IMR-90 (cell line): ENCODE data around the gene LAMA5. TPM values are rescaled to one million over a fixed set of nuclear protein-coding genes. Genes with fewer than 3 reads are reported as not detected.

Experiments
- ATAC-seq: fragments of 200-7000 bp; cut with Tn5 transposase; 2 replicates; pipeline ENCODE4 v1.9.1; 2020; ENCODE audit warnings: low read depth, mild to moderate bottlenecking, moderate library complexity
- BruUV-seq: library from RNA; stranded (reverse); fragments of 400-500 nt; replicated peaks from 2 replicates; lab custom pipeline; 2021; lab: Mats Ljungman, UMichigan
- CTCF ChIA-PET: fragments of 300-600 bp; formaldehyde crosslinking; extraction: SDS; loops from one replicate; lab custom pipeline; 2021; ENCODE audit warnings: antibody characterized with exemption; lab: Yijun Ruan, JAX
- POLR2A ChIA-PET: fragments of 300-600 bp; sonication (Branson Sonifier 250); formaldehyde crosslinking; loops from one replicate; lab custom pipeline; 2022; ENCODE audit warnings: antibody characterized with exemption; ENCODE audit not compliant: unreplicated experiment; lab: Charles Lee
- DNase-seq: peaks from one replicate; pipeline ENCODE4 v3.0.0; 2013
- H2AFZ ChIP-seq: replicated peaks from 2 replicates; pipeline ENCODE3; 2013; ENCODE audit warnings: low read length, mild to moderate bottlenecking; ENCODE audit not compliant: poor library complexity
- H2AK5ac ChIP-seq: 2 replicates; pipeline ENCODE4 v1.6.1; 2013; ENCODE audit warnings: low read depth, low read length, inconsistent platforms
- H2AK9ac ChIP-seq: replicated peaks from 2 replicates; pipeline ENCODE3; 2013; ENCODE audit warnings: mild to moderate bottlenecking, low read depth, low read length, moderate library complexity; ENCODE audit not compliant: poor library complexity
- H2BK120ac ChIP-seq: 2 replicates; pipeline ENCODE4 v1.6.1; 2013; ENCODE audit warnings: low read depth, low read length, inconsistent platforms
- H2BK15ac ChIP-seq: 3 replicates; pipeline ENCODE4 v1.6.1; 2013; ENCODE audit warnings: low read depth, low read length, inconsistent platforms
- H2BK20ac ChIP-seq: 2 replicates; pipeline ENCODE4 v1.6.1; 2013; ENCODE audit warnings: low read depth, mild to moderate bottlenecking, inconsistent platforms, low read length, moderate library complexity
- H2BK5ac ChIP-seq: 2 replicates; pipeline ENCODE4 v1.6.1; 2013; ENCODE audit warnings: mild to moderate bottlenecking, low read depth, low read length, inconsistent platforms; ENCODE audit not compliant: poor library complexity, severe bottlenecking
- H3K14ac ChIP-seq: replicated peaks from 2 replicates; pipeline ENCODE4 v1.6.1; 2013; ENCODE audit warnings: low read depth, low read length, inconsistent platforms
- H3K18ac ChIP-seq: 2 replicates; pipeline ENCODE4 v1.6.1; 2013; ENCODE audit warnings: low read depth, low read length, control low read depth
- H3K23ac ChIP-seq: 2 replicates; pipeline ENCODE4 v1.6.1; 2013; ENCODE audit warnings: low read depth, low read length, inconsistent platforms
- H3K27ac ChIP-seq: 2 replicates; pipeline ENCODE4 v1.5.1; 2013; ENCODE audit warnings: mild to moderate bottlenecking, control low read depth, low read length; ENCODE audit not compliant: insufficient read depth
- H3K27me3 ChIP-seq: 2 replicates; pipeline ENCODE4 v1.6.1; 2013; ENCODE audit warnings: low read length; ENCODE audit not compliant: control insufficient read depth, insufficient read depth
- H3K36me3 ChIP-seq: 2 replicates; pipeline ENCODE4 v1.6.1; 2013; ENCODE audit warnings: low read length, mixed read lengths; ENCODE audit not compliant: control insufficient read depth, insufficient read depth
- H3K4ac ChIP-seq: 2 replicates; pipeline ENCODE4 v1.6.1; 2013; ENCODE audit warnings: low read depth, low read length, inconsistent platforms
- H3K4me1 ChIP-seq: 2 replicates; pipeline ENCODE4 v1.6.1; 2013; ENCODE audit warnings: low read length, mixed read lengths; ENCODE audit not compliant: control insufficient read depth, insufficient read depth
- H3K4me2 ChIP-seq: 2 replicates; pipeline ENCODE4 v1.6.1; 2013; ENCODE audit warnings: low read depth, mild to moderate bottlenecking, control low read depth, low read length, moderate library complexity
- H3K4me3 ChIP-seq: 2 replicates; pipeline ENCODE4 v1.5.1; 2013; ENCODE audit warnings: low read depth, mild to moderate bottlenecking, control low read depth, low read length, moderate library complexity; ENCODE audit not compliant: insufficient read depth
- H3K56ac ChIP-seq: 2 replicates; pipeline ENCODE4 v1.6.1; 2013; ENCODE audit warnings: low read length, inconsistent platforms; ENCODE audit not compliant: insufficient read depth; ENCODE audit errors: extremely low read depth
- H3K79me1 ChIP-seq, 2 experiments: 2 replicates each; pipeline ENCODE4 v1.6.1; 2013; ENCODE audit warnings: low read length in 2 of 2, inconsistent platforms in 1 of 2, low read depth in 1 of 2
- H3K9ac ChIP-seq: 2 replicates; pipeline ENCODE4 v1.6.1; 2013; ENCODE audit warnings: low read depth, low read length, control low read depth
- H3K9me1 ChIP-seq: 2 replicates; pipeline ENCODE4 v1.6.1; 2013; ENCODE audit warnings: low read length, inconsistent platforms; ENCODE audit not compliant: insufficient read depth
- H3K9me3 ChIP-seq: 2 replicates; pipeline ENCODE4 v1.6.1; 2013; ENCODE audit warnings: low read length; ENCODE audit not compliant: control insufficient read depth, insufficient read depth
- H4K20me1 ChIP-seq: 2 replicates; pipeline ENCODE4 v1.6.1; 2013; ENCODE audit warnings: low read length, inconsistent platforms; ENCODE audit not compliant: insufficient read depth
- H4K5ac ChIP-seq: 2 replicates; pipeline ENCODE4 v1.6.1; 2013; ENCODE audit warnings: mild to moderate bottlenecking, low read depth, low read length, control low read depth
- H4K8ac ChIP-seq, 2 experiments: 2 replicates each; pipeline ENCODE4 v1.6.1; 2013; ENCODE audit warnings: low read depth in 2 of 2, low read length in 2 of 2, control low read depth in 1 of 2, inconsistent platforms in 1 of 2
- H4K91ac ChIP-seq: 2 replicates; pipeline ENCODE4 v1.6.1; 2013; ENCODE audit warnings: low read depth, low read length, inconsistent platforms; ENCODE audit not compliant: insufficient read depth
- BHLHE40 ChIP-seq: fragments of 150-350 bp; IDR thresholded peaks from 2 replicates; pipeline ENCODE4 v1.6.1; 2016; ENCODE audit warnings: mild to moderate bottlenecking, low read depth, low read length
- CEBPB ChIP-seq: IDR thresholded peaks from 2 replicates; pipeline ENCODE4 v1.6.1; 2012; ENCODE audit warnings: low read depth, low read length, improper control_type of control experiment
- FOS ChIP-seq: fragments of 150-350 bp; IDR thresholded peaks from 2 replicates; pipeline ENCODE4 v1.6.1; 2016; ENCODE audit warnings: low read depth, low read length
- MAFK ChIP-seq: IDR thresholded peaks from 2 replicates; pipeline ENCODE4 v1.6.1; 2012; ENCODE audit warnings: low read depth, low read length, improper control_type of control experiment
- NFE2L2 ChIP-seq: fragments of 150-350 bp; IDR thresholded peaks from 2 replicates; pipeline ENCODE4 v1.6.1; 2016; ENCODE audit warnings: low read depth, mild to moderate bottlenecking, low read length
- POLR2A ChIP-seq: IDR thresholded peaks from 2 replicates; pipeline ENCODE4 v1.6.1; 2012; ENCODE audit warnings: mild to moderate bottlenecking, low read depth, low read length
- RAD21 ChIP-seq: IDR thresholded peaks from 2 replicates; pipeline ENCODE4 v1.6.1; 2012; ENCODE audit warnings: low read length, improper control_type of control experiment
- RCOR1 ChIP-seq: IDR thresholded peaks from 2 replicates; pipeline ENCODE4 v1.6.1; 2012; ENCODE audit warnings: mild to moderate bottlenecking, low read length, improper control_type of control experiment; ENCODE audit not compliant: insufficient replicate concordance
- RFX5 ChIP-seq: IDR thresholded peaks from 2 replicates; pipeline ENCODE4 v1.8.0; 2012; ENCODE audit warnings: low read depth, mild to moderate bottlenecking, low read length, moderate library complexity
- WGBS, 2 experiments: methylation state at CpG; one replicate each; pipeline versions ENCODE4 v1.1.5 to v1.1.7; 2013; ENCODE audit warnings: missing lambda C conversion rate in 2 of 2; ENCODE audit not compliant: insufficient read length in 1 of 2; ENCODE audit errors: extremely low coverage in 2 of 2; 5-methylcytosine and 5-hydroxymethylcytosine counted together
- dilution Hi-C: fragments of 300-500 bp; cut with HindIII; formaldehyde crosslinking; loops from one replicate; pipeline ENCODE4 v1.14.3; 2018; ENCODE audit warnings: low sequenced_read_pairs; ENCODE audit not compliant: unreplicated experiment
- in situ Hi-C: fragments of 300-500 bp; cut with MboI; formaldehyde crosslinking; loops from 3 replicates; pipeline ENCODE4 v1.14.3; 2019; ENCODE audit warnings: low sequenced_read_pairs, inconsistent platforms, mixed read lengths
- intact Hi-C: fragments of 100-400 bp; cut with micrococcal nuclease; formaldehyde crosslinking; loops from 2 replicates; pipeline ENCODE4 v1.10.0; 2022
- polyA plus RNA-seq, 3 experiments: library from polyadenylated mRNA; depleted of rRNA; stranded (reverse); fragments of >200 nt; gene quantifications; 2 replicates each; pipeline ENCODE4 v1.2.3, GENCODE V29; 2012; ENCODE audit warnings: low replicate concordance in 1 of 3
- total RNA-seq: library from RNA; depleted of rRNA; stranded (reverse); fragments of >200 nt; gene quantifications from 2 replicates; pipeline ENCODE4 v1.2.3, GENCODE V29; 2012
- TF ChIP-seq, protein P1 (sequence below): conservative IDR thresholded peaks from 2 replicates; pipeline ENCODE4 v1.5.1; 2012; ENCODE audit warnings: mild to moderate bottlenecking, low read depth, low read length, improper control_type of control experiment
- TF ChIP-seq, protein P2 (sequence below): fragments of 150-350 bp; IDR thresholded peaks from 2 replicates; pipeline ENCODE4 v1.6.1; 2016; ENCODE audit warnings: low read depth, mild to moderate bottlenecking, low read length, moderate library complexity, borderline replicate concordance
- TF ChIP-seq, protein P3 (sequence below): fragments of 150-350 bp; IDR thresholded peaks from 2 replicates; pipeline ENCODE4 v1.6.1; 2017; ENCODE audit warnings: mild to moderate bottlenecking, antibody characterized with exemption, low read length, low read depth

Gene LAMA5
- total and polyA plus RNA-seq, 2 of the 4 experiments (the other 2 are of a cell fraction) = 0.90 to 7.3 TPM

DNA sequence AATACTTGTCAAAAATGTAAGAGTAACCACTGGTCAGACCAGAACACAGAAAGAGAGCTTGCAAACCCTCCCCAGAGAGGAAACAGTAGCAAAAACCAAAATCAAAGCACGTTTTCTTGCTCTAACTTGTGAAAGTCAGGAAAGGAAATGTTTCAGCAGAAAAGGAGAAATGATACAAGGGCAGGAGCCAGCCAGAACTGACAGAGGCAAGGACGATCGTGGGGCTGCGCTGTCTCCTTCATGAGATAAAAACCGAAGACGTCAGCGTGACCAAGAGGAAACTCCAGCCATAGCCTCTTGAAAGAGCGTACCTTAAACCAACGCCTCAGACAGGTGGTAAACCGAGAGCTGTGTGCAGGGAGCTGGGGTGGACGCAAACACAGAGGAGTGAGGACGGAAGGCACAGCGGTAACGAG, 27.5 kb downstream of the LAMA5 start:
- no peak overlapping the region for H2AK9ac ChIP-seq
- H3K36me3 ChIP-seq = peaks cover 16% of the 10 kb centered on the region; the same call in 1 of the 2 replicates
- H4K20me1 ChIP-seq = no peaks in the 10 kb centered on the region
- no peak overlapping the region for H4K91ac ChIP-seq
- H3K9me3 ChIP-seq = peaks cover 2% of the 10 kb centered on the region
- H3K23ac ChIP-seq = no peak overlapping the region
- peaks cover 2% of the 10 kb centered on the region; the same call in 1 of the 2 replicates for H3K9me1 ChIP-seq
- DNase-seq (no peak), ATAC-seq (no peak)
- H3K4me3 ChIP-seq = no peak overlapping the region
- TF ChIP-seq, protein P1, sequence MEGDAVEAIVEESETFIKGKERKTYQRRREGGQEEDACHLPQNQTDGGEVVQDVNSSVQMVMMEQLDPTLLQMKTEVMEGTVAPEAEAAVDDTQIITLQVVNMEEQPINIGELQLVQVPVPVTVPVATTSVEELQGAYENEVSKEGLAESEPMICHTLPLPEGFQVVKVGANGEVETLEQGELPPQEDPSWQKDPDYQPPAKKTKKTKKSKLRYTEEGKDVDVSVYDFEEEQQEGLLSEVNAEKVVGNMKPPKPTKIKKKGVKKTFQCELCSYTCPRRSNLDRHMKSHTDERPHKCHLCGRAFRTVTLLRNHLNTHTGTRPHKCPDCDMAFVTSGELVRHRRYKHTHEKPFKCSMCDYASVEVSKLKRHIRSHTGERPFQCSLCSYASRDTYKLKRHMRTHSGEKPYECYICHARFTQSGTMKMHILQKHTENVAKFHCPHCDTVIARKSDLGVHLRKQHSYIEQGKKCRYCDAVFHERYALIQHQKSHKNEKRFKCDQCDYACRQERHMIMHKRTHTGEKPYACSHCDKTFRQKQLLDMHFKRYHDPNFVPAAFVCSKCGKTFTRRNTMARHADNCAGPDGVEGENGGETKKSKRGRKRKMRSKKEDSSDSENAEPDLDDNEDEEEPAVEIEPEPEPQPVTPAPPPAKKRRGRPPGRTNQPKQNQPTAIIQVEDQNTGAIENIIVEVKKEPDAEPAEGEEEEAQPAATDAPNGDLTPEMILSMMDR = no peak
- TF ChIP-seq POLR2A (no peak), MAFK (no peak), RFX5 (no peak), NFE2L2 (no peak), RCOR1 (no peak), RAD21 (no peak), BHLHE40 (no peak), CEBPB (no peak), FOS (no peak)
- TF ChIP-seq, protein P2, sequence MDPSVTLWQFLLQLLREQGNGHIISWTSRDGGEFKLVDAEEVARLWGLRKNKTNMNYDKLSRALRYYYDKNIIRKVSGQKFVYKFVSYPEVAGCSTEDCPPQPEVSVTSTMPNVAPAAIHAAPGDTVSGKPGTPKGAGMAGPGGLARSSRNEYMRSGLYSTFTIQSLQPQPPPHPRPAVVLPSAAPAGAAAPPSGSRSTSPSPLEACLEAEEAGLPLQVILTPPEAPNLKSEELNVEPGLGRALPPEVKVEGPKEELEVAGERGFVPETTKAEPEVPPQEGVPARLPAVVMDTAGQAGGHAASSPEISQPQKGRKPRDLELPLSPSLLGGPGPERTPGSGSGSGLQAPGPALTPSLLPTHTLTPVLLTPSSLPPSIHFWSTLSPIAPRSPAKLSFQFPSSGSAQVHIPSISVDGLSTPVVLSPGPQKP = no peak
- TF ChIP-seq, protein P3, sequence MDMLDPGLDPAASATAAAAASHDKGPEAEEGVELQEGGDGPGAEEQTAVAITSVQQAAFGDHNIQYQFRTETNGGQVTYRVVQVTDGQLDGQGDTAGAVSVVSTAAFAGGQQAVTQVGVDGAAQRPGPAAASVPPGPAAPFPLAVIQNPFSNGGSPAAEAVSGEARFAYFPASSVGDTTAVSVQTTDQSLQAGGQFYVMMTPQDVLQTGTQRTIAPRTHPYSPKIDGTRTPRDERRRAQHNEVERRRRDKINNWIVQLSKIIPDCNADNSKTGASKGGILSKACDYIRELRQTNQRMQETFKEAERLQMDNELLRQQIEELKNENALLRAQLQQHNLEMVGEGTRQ = no peak
- no peak overlapping the region for H3K18ac ChIP-seq
- no peak overlapping the region for H3K27ac ChIP-seq
- no peak overlapping the region for H2AK5ac ChIP-seq
- no TSS peak for BruUV-seq
- intact Hi-C loops = no loop called here
- ChIA-PET POLR2A (no interaction called here), CTCF (no interaction called here)
- no peak overlapping the region for H4K5ac ChIP-seq
- dilution Hi-C loops = no loop called here
- H4K8ac ChIP-seq = no peak overlapping the region
- no peak overlapping the region for H3K4me2 ChIP-seq
- no peak overlapping the region for H3K14ac ChIP-seq
- H3K27me3 ChIP-seq = no peaks in the 10 kb centered on the region
- H3K4ac ChIP-seq = no peak overlapping the region
- no peak overlapping the region for H3K56ac ChIP-seq
- in situ Hi-C loops = no loop called here
- no peaks in the 10 kb centered on the region for H3K79me1 ChIP-seq
- no peak overlapping the region for H3K9ac ChIP-seq
- no peaks in the 10 kb centered on the region for H3K4me1 ChIP-seq
- H2BK20ac ChIP-seq = no peak overlapping the region
- 98% methylated on average over 11 of the region's 14 CpGs; no CpG with 5 or more reads in 1 of the 2 experiments for WGBS, 2 experiments
- H2BK5ac ChIP-seq = no peak overlapping the region
- no peak overlapping the region for H2BK120ac ChIP-seq
- H2AFZ ChIP-seq = no peak overlapping the region
- no peak overlapping the region for H2BK15ac ChIP-seq
